Sigmoid colon (tissue), 7 donors: ENCODE measurements around the gene FAM204A. TPM values are rescaled to one million over a fixed set of nuclear protein-coding genes. Genes with fewer than 3 reads are reported as not detected.

ENCODE experiments used
- DNase-seq: peaks from one replicate; pipeline ENCODE4 v3.0.0-alpha.2; 2019
- H3K27ac ChIP-seq, 4 donors: fragments of 200-600 bp; sonication (generic); one replicate each; pipeline ENCODE4 v1.5.1; 2016 to 2019; ENCODE audit warnings: mild to moderate bottlenecking in 1 of 4
- H3K27me3 ChIP-seq, 3 donors: fragments of 200-600 bp; sonication (generic); one replicate each; pipeline ENCODE4 v1.5.1; 2019; ENCODE audit warnings: mild to moderate bottlenecking in 1 of 3
- H3K36me3 ChIP-seq, 4 donors: fragments of 200-600 bp; sonication (generic); one replicate each; pipeline ENCODE4 v1.5.1; 2016 to 2019
- H3K4me1 ChIP-seq, 4 donors: fragments of 200-600 bp; sonication (generic); one replicate each; pipeline ENCODE4 v1.5.1; 2017 to 2019
- H3K4me3 ChIP-seq, 4 donors: fragments of 200-600 bp; sonication (generic); one replicate each; pipeline ENCODE4 v1.5.1; 2017 to 2019; ENCODE audit warnings: mild to moderate bottlenecking in 2 of 4, moderate library complexity in 1 of 4
- H3K9me3 ChIP-seq, 4 donors: fragments of 200-600 bp in 3 of 4; sonication (generic) in 3 of 4; one replicate each; pipeline versions ENCODE4 v1.5.1 to v1.6.1; 2013 to 2019
- CTCF ChIP-seq, 4 experiments: fragments of 450-650 bp in 3 of 4; fragments of 200-600 bp in 1 of 4; IDR thresholded peaks; one replicate each; pipeline ENCODE4 v1.5.1; 2016 to 2019; ENCODE audit warnings: antibody characterized with exemption in 4 of 4, mild to moderate bottlenecking in 3 of 4, moderate library complexity in 2 of 4
- EP300 ChIP-seq, 4 donors: sonication (generic); formaldehyde crosslinking; IDR thresholded peaks; one replicate each; pipeline ENCODE4 v1.6.1; 2017; ENCODE audit warnings: antibody characterized with exemption in 4 of 4
- POLR2A ChIP-seq, 2 donors: fragments of 450-650 bp; IDR thresholded peaks; one replicate each; pipeline ENCODE4 v1.6.1; 2016; ENCODE audit warnings: antibody characterized with exemption in 2 of 2, mild to moderate bottlenecking in 2 of 2, moderate library complexity in 2 of 2
- POLR2AphosphoS5 ChIP-seq, 4 donors: sonication (generic); formaldehyde crosslinking; IDR thresholded peaks; one replicate each; pipeline ENCODE4 v1.6.1; 2017; ENCODE audit warnings: antibody characterized with exemption in 4 of 4
- WGBS, 2 donors: extraction: QIAGEN DNeasy Blood & Tissue Kit; methylation state at CpG; one replicate each; pipeline ENCODE4 v1.1.7; 2013; 5-methylcytosine and 5-hydroxymethylcytosine counted together
- intact Hi-C: fragments of 100-400 bp; cut with DNase I; formaldehyde crosslinking; loops from one replicate; pipeline ENCODE4 v1.15.1; 2023
- polyA plus RNA-seq, 3 donors: library from polyadenylated mRNA; stranded (reverse); fragments of 200-250 nt; gene quantifications; one replicate each; pipeline ENCODE4 v1.2.3, GENCODE V29; 2013
- total RNA-seq, 4 donors: library from RNA; depleted of rRNA; stranded (reverse); fragments of >200 nt; gene quantifications; one replicate each; pipeline ENCODE4 v1.1.0, GENCODE V29; 2016
- donor health status: healthy with polysubstance abuse.
- donor health status: Bipolar disorder and iron deficiency.
- donor health status: healthy.

The FAM204A gene
- total and polyA plus RNA-seq, 7 donors: 40.6 to 83.1 (median 60.1) TPM

DNA sequence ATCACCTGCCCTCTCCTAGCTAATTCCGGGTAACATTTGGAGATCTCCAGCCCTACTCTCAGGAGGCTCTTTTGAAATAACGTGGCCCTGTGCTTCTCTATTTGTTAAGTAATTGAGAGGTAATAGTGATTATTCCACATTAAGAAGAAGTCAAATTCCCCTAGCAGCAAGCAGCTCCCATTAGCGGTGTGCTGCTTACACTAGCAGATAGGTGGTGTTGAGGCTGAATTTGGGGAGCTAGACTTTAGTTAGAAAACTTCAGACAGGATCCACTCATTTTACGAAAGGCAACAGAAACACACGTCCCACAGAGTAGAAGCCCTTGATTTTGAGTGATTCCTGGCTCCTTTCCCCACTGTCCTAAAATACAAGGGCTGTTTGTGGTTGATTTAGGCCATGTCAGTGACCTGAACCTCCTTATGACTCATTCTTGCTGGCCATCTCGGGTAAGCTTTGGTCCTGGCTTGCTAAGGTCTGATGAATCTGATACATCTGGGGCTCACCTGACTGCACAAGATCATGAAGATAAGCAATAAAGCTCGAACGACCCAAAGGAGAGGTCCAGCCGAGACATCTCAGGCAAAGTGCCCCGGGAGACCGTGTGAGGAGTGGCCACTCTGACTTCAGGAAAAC lies 77.2 kb downstream of the FAM204A start:
- Histone ChIP-seq H3K27me3 (peaks cover 0 to 5% (median 0%) of the 10 kb centered on the region in 3 donors), H3K27ac (no peak overlapping the region), H3K9me3 (no peaks in the 10 kb centered on the region), H3K4me1 (no peaks in the 10 kb centered on the region), H3K36me3 (no peaks in the 10 kb centered on the region), H3K4me3 (no peak overlapping the region)
- intact Hi-C loops: no loop called here
- 72 to 76% methylated on average over 11 of the region's 11 CpGs for WGBS, 2 donors
- no peak for DNase-seq
- TF ChIP-seq POLR2A (IDR thresholded peaks at IDR 0.05): no peak
- no peak for TF ChIP-seq POLR2AphosphoS5 (IDR thresholded peaks at IDR 0.05)
- no peak for TF ChIP-seq EP300 (IDR thresholded peaks at IDR 0.05)
- TF ChIP-seq CTCF (IDR thresholded peaks at IDR 0.05): no peak

- DNase-seq: no peak
- Histone ChIP-seq H3K36me3 (no peaks in the 10 kb centered on the region), H3K4me1 (no peaks in the 10 kb centered on the region), H3K9me3 (no peaks in the 10 kb centered on the region), H3K4me3 (no peak overlapping the region), H3K27me3 (peaks cover 0 to 5% (median 0%) of the 10 kb centered on the region in 3 donors), H3K27ac (no peak overlapping the region)
- intact Hi-C loops: no loop called here
- TF ChIP-seq CTCF (IDR thresholded peaks at IDR 0.05): no peak
Measured at GRCh38 chr10:118264252-118264651, 77.9 kb downstream of the FAM204A start.

DNA sequence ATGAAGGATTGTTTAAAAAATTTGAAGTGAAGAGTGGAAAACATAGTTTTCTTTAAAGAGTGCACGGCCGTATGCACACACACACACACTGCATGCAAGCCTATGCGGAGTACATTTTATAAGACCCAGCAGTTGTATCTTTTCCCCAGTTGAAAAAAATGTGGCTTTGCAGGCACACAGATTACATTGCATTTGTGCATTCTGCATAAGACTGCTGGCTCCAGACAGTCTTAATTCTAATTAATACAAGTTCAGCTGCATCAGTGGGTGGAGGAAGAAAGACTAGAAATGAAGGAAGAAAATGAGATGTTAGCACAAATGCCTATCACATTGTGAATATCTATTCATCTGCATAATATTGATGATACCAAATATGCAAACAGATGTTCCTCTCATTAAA lies 79.6 kb downstream of the FAM204A start:
- TF ChIP-seq CTCF (IDR thresholded peaks at IDR 0.05) (no peak), EP300 (IDR thresholded peaks at IDR 0.05) (no peak), POLR2A (IDR thresholded peaks at IDR 0.05) (no peak), POLR2AphosphoS5 (IDR thresholded peaks at IDR 0.05) (no peak)
- Histone ChIP-seq H3K36me3 (no peaks in the 10 kb centered on the region), H3K4me1 (no peaks in the 10 kb centered on the region), H3K4me3 (no peak overlapping the region), H3K9me3 (no peaks in the 10 kb centered on the region), H3K27ac (no peak overlapping the region), H3K27me3 (peaks cover 0 to 5% (median 0%) of the 10 kb centered on the region in 3 donors)
- WGBS, 2 donors: 73 to 86% methylated on average over 3 of the region's 3 CpGs
- intact Hi-C loops: no loop called here
- DNase-seq: no peak

DNA sequence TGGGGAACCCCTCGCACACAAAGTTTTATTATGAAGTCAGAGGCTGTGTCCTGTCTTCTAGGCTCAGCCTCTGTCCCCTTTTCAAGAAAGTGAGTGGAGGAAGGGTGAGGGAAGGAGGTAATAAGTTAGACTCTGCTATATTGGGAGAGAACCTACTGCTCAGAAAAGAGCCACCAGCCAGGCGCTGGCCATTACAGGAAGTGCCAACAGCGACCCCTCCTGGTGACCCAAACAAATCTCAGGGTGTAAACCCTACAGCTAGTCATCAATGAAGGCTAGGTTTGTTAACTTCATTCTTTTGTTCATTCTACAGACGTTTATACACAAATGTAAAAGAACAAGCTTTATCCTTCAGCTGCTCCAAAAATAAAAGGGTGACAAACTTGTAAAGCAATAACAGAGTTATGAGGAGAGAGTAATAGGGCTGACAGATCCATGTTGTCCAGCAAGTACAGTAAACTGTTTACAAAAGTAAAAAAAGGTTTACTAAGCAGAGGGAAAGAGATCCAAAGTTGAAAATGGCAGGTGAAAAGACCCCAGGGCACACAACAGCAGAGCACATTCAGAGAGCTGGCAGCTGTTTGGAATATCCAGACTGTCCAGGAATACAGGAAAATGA lies 82.7 kb downstream of the FAM204A start:
- Histone ChIP-seq H3K36me3 (no peaks in the 10 kb centered on the region), H3K27me3 (peaks cover 0 to 5% (median 0%) of the 10 kb centered on the region in 3 donors), H3K27ac (no peak overlapping the region), H3K4me3 (no peak overlapping the region), H3K4me1 (no peaks in the 10 kb centered on the region), H3K9me3 (no peaks in the 10 kb centered on the region)
- peak in 1 of 4 experiments; percentile 36 for TF ChIP-seq CTCF (IDR thresholded peaks at IDR 0.05)
- no peak for TF ChIP-seq EP300 (IDR thresholded peaks at IDR 0.05)
- DNase-seq: no peak
- WGBS, 2 donors: 26 to 27% methylated on average over 4 of the region's 4 CpGs
- intact Hi-C loops: no loop called here

- Histone ChIP-seq H3K9me3 (no peaks in the 10 kb centered on the region), H3K4me1 (no peaks in the 10 kb centered on the region), H3K27me3 (peaks cover 0 to under 1% (median 0%) of the 10 kb centered on the region in 3 donors), H3K4me3 (no peak overlapping the region), H3K27ac (no peak overlapping the region), H3K36me3 (no peaks in the 10 kb centered on the region)
- DNase-seq: no peak
- 57 to 68% methylated on average over 3 of the region's 3 CpGs for WGBS, 2 donors
- no peak for TF ChIP-seq POLR2AphosphoS5 (IDR thresholded peaks at IDR 0.05)
- TF ChIP-seq POLR2A (IDR thresholded peaks at IDR 0.05): no peak
- TF ChIP-seq CTCF (IDR thresholded peaks at IDR 0.05): no peak
- TF ChIP-seq EP300 (IDR thresholded peaks at IDR 0.05): no peak
- intact Hi-C loops: no loop called here
Measured at GRCh38 chr10:118258285-118258684, 83.8 kb downstream of the FAM204A start.
